SU-DHL-6 (cell line): ENCODE data around the gene TMEM178B.

ENCODE experiments used
- H2AFZ ChIP-seq: fragments of 200-600 bp; sonication (generic); 2 replicates; pipeline ENCODE4 v1.6.1; 2014; ENCODE audit warnings: low read depth, mild to moderate bottlenecking, moderate library complexity, mixed read lengths, antibody characterized with exemption, low read length; ENCODE audit not compliant: severe bottlenecking
- H3F3A ChIP-seq: fragments of 200-600 bp; shearing (Covaris generic); 2 replicates; pipeline ENCODE4 v1.6.0; 2016; ENCODE audit warnings: antibody characterized with exemption, mild to moderate bottlenecking; ENCODE audit not compliant: insufficient read depth
- H3K27ac ChIP-seq: fragments of 200-600 bp; sonication (generic); 2 replicates; pipeline ENCODE4 v1.5.1; 2016; ENCODE audit warnings: low read depth, mild to moderate bottlenecking, low read length, moderate library complexity, mixed read lengths
- H3K27me3 ChIP-seq: fragments of 200-600 bp; sonication (generic), shearing (Covaris generic); 2 replicates; pipeline ENCODE4 v1.6.0; 2014; ENCODE audit warnings: mild to moderate bottlenecking, low read length
- H3K36me3 ChIP-seq: fragments of 200-600 bp; sonication (generic); 2 replicates; pipeline ENCODE4 v1.6.1; 2014; ENCODE audit warnings: mild to moderate bottlenecking, low read length, mixed read lengths
- H3K4me2 ChIP-seq: fragments of 300-600, 200-600 bp; shearing (Covaris generic), sonication (generic); 2 replicates; pipeline ENCODE4 v1.6.0; 2014; ENCODE audit warnings: low read length, low read depth, mild to moderate bottlenecking; ENCODE audit not compliant: poor library complexity, severe bottlenecking
- H3K4me3 ChIP-seq: fragments of 200-600 bp; sonication (generic); 2 replicates; pipeline ENCODE4 v1.5.1; 2014; ENCODE audit warnings: antibody characterized with exemption, low read length, mild to moderate bottlenecking, mixed read lengths; ENCODE audit not compliant: insufficient read depth, poor library complexity, severe bottlenecking
- H3K79me2 ChIP-seq: fragments of 200-600 bp; sonication (generic); 2 replicates; pipeline ENCODE4 v1.6.1; 2014; ENCODE audit warnings: mild to moderate bottlenecking, low read length, moderate library complexity; ENCODE audit not compliant: insufficient read depth
- H3K9ac ChIP-seq: fragments of 200-600 bp; sonication (generic); 2 replicates; pipeline ENCODE4 v1.7.0; 2014; ENCODE audit warnings: mild to moderate bottlenecking, low read length
- H3K9me2 ChIP-seq: fragments of 200-600 bp; sonication (generic); replicated peaks from 2 replicates; pipeline ENCODE4 v1.6.1; 2014; ENCODE audit warnings: low read length; ENCODE audit not compliant: insufficient read depth
- H3K9me3 ChIP-seq: fragments of 200-600 bp; sonication (generic); 2 replicates; pipeline ENCODE4 v1.6.1; 2014; ENCODE audit warnings: low read length, mixed read lengths; ENCODE audit not compliant: insufficient read depth
- H4K20me1 ChIP-seq: fragments of 200-600 bp; sonication (generic); 2 replicates; pipeline ENCODE4 v1.6.1; 2014; ENCODE audit warnings: low read depth, mild to moderate bottlenecking, antibody characterized with exemption, low read length, moderate library complexity, mixed read lengths
- CTCF ChIP-seq: fragments of 200-600 bp; sonication (generic); IDR thresholded peaks from one replicate; pipeline ENCODE4 v1.5.1; 2017; ENCODE audit warnings: antibody characterized with exemption, mild to moderate bottlenecking, low read length, moderate library complexity; ENCODE audit not compliant: insufficient read depth, poor library complexity, severe bottlenecking
- EZH2phosphoT487 ChIP-seq: fragments of 200-600 bp; sonication (generic), shearing (Covaris generic); conservative IDR thresholded peaks from 2 replicates; pipeline ENCODE4 v1.6.1; 2018; ENCODE audit warnings: mild to moderate bottlenecking, antibody characterized with exemption, low read length, moderate library complexity, mixed read lengths

Gene TMEM178B

GRCh38 chr7:141356161-141356560 is 282.3 kb downstream of the TMEM178B start:
- Histone ChIP-seq H3K9me2 (no peaks in the 10 kb centered on the region), H3K36me3 (no peaks in the 10 kb centered on the region), H3K27ac (no peak overlapping the region), H4K20me1 (no peaks in the 10 kb centered on the region), H3K4me2 (no peak overlapping the region), H3F3A (no peaks in the 10 kb centered on the region), H2AFZ (no peak overlapping the region), H3K9me3 (no peaks in the 10 kb centered on the region), H3K27me3 (no peaks in the 10 kb centered on the region), H3K79me2 (no peaks in the 10 kb centered on the region), H3K9ac (no peak overlapping the region), H3K4me3 (no peak overlapping the region)
- TF ChIP-seq EZH2phosphoT487 (no peak), CTCF (no peak)

- Histone ChIP-seq H3K9ac (no peak overlapping the region), H3K9me3 (no peaks in the 10 kb centered on the region), H3K79me2 (no peaks in the 10 kb centered on the region), H2AFZ (no peak overlapping the region), H3K27ac (no peak overlapping the region), H3K9me2 (no peaks in the 10 kb centered on the region), H3F3A (no peaks in the 10 kb centered on the region), H4K20me1 (no peaks in the 10 kb centered on the region), H3K4me2 (no peak overlapping the region), H3K36me3 (no peaks in the 10 kb centered on the region), H3K27me3 (no peaks in the 10 kb centered on the region), H3K4me3 (no peak overlapping the region)
- TF ChIP-seq EZH2phosphoT487 = no peak
- no peak for TF ChIP-seq CTCF
Measured at GRCh38 chr7:141358386-141358785, 284.5 kb downstream of the TMEM178B start.

- Histone ChIP-seq H3K36me3 (no peaks in the 10 kb centered on the region), H3K27ac (no peak overlapping the region), H3K9me2 (no peaks in the 10 kb centered on the region), H3K4me3 (no peak overlapping the region), H3K4me2 (no peak overlapping the region), H3K27me3 (no peaks in the 10 kb centered on the region), H3K9ac (no peak overlapping the region), H3F3A (no peaks in the 10 kb centered on the region), H4K20me1 (no peaks in the 10 kb centered on the region), H3K9me3 (no peaks in the 10 kb centered on the region), H2AFZ (no peak overlapping the region), H3K79me2 (no peaks in the 10 kb centered on the region)
- TF ChIP-seq CTCF (no peak), EZH2phosphoT487 (no peak)
Measured at GRCh38 chr7:141359262-141359661, 285.4 kb downstream of the TMEM178B start.
